ENCODE data around the gene FOXJ2. TPM values are rescaled to one million over a fixed set of nuclear protein-coding genes. Genes with fewer than 3 reads are reported as not detected.

FOXJ2 gene
- total and polyA plus RNA-seq, 2 experiments from 2014 or later: 10.0 to 19.0 TPM

GRCh38 chr12:8093291-8093690, 60.8 kb downstream of the FOXJ2 start:
- Histone ChIP-seq H2AFZ (no peak overlapping the region), H3K4me1 (ENCODE audit: insufficient read depth) (no peaks in the 10 kb centered on the region), H3K9me3 (ENCODE audit: low read depth) (no peaks in the 10 kb centered on the region), H3K36me3 (replicated peaks; ENCODE audit: insufficient read depth, low read depth) (peaks cover 6% of the 10 kb centered on the region), H3K27ac (no peak overlapping the region), H3K4me3 (no peak overlapping the region), H3K9me2 (replicated peaks; ENCODE audit: insufficient read depth) (no peaks in the 10 kb centered on the region), H3K27me3 (no peaks in the 10 kb centered on the region), H3K79me2 (peaks cover 16% of the 10 kb centered on the region), H4K20me1 (ENCODE audit: insufficient read depth, poor library complexity, severe bottlenecking) (peaks cover 6% of the 10 kb centered on the region), H3K4me2 (no peak overlapping the region)
- DNase-seq (ENCODE audit: low spot score): no peak
- 92% methylated on average over 3 of the region's 3 CpGs for whole genome bisulfite sequencing (ENCODE audit: low lambda C conversion rate, missing lambda C conversion rate)
- TF ChIP-seq, protein P1, sequence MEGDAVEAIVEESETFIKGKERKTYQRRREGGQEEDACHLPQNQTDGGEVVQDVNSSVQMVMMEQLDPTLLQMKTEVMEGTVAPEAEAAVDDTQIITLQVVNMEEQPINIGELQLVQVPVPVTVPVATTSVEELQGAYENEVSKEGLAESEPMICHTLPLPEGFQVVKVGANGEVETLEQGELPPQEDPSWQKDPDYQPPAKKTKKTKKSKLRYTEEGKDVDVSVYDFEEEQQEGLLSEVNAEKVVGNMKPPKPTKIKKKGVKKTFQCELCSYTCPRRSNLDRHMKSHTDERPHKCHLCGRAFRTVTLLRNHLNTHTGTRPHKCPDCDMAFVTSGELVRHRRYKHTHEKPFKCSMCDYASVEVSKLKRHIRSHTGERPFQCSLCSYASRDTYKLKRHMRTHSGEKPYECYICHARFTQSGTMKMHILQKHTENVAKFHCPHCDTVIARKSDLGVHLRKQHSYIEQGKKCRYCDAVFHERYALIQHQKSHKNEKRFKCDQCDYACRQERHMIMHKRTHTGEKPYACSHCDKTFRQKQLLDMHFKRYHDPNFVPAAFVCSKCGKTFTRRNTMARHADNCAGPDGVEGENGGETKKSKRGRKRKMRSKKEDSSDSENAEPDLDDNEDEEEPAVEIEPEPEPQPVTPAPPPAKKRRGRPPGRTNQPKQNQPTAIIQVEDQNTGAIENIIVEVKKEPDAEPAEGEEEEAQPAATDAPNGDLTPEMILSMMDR (IDR thresholded peaks at IDR 0.05; ENCODE audit: poor library complexity): no peak
- TF ChIP-seq EZH2phosphoT487 (IDR thresholded peaks at IDR 0.05; ENCODE audit: low read depth, severe bottlenecking, unreplicated experiment) (no peak), EZH2 (IDR thresholded peaks at IDR 0.05; ENCODE audit: borderline replicate concordance) (no peak)

DNA sequence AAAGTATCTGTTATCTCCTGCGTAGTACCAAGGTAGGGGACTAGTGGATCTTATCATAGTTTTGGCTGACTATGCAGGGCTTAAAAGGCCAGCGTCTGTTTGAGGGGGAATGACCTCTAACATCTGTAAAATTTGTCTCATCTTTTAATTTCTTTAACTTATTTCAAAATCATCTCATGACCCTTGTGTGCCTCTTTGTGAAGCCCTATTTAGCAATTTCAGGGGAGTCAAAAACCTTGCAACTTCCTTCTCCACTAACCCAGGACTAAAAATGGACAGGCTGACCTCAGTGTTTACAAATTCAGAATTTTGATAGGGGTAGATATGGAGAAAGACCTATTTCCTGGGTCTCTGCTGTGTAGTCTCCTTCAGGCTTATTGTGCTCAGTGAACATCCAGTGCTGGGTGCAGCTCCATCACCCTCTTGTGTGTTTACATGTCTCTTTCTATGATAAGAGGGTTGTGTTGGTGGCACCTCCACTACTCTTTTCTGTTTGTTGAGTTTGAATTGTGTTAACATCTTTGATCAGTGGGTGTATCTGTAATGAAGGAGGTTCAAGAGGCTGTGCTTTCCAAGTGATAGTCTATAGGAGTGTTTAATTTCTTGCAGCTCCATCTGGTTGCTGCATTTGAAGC, 63.9 kb downstream of the FOXJ2 start:
- Histone ChIP-seq H3K4me1 (ENCODE audit: insufficient read depth) (no peaks in the 10 kb centered on the region), H3K9me3 (ENCODE audit: low read depth) (no peaks in the 10 kb centered on the region), H3K27ac (no peak overlapping the region), H3K27me3 (no peaks in the 10 kb centered on the region), H4K20me1 (ENCODE audit: insufficient read depth, poor library complexity, severe bottlenecking) (no peaks in the 10 kb centered on the region), H3K36me3 (replicated peaks; ENCODE audit: insufficient read depth, low read depth) (peaks cover 6% of the 10 kb centered on the region), H2AFZ (no peak overlapping the region), H3K79me2 (no peaks in the 10 kb centered on the region), H3K4me3 (no peak overlapping the region), H3K9me2 (replicated peaks; ENCODE audit: insufficient read depth) (no peaks in the 10 kb centered on the region), H3K4me2 (no peak overlapping the region)
- TF ChIP-seq, protein P1 (IDR thresholded peaks at IDR 0.05; ENCODE audit: poor library complexity): no peak
- TF ChIP-seq EZH2 (IDR thresholded peaks at IDR 0.05; ENCODE audit: borderline replicate concordance) (no peak), EZH2phosphoT487 (IDR thresholded peaks at IDR 0.05; ENCODE audit: low read depth, severe bottlenecking, unreplicated experiment) (no peak)
- WGBS (ENCODE audit: low lambda C conversion rate, missing lambda C conversion rate): 76% methylated on average over 2 of the region's 2 CpGs
- no peak for DNase-seq (ENCODE audit: low spot score)

DNA sequence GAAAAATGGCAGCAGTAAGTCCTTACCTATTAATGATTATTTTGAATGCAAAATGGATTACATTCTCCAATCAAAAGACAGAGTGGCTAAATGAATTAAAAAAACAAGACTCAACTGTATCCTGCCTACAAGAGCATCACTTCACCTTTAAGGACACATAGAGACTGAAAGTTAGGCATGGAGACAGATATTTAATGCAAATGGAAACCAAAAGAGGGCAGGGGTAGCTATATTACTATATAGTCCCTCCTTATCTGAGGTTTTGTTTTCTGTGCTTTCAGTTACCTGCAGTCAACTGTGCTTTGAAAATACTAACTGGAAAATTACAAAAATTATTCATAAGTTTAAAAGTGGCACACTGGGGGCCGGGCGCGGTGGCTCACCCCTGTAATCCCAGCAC, 66.7 kb downstream of the FOXJ2 start:
- no peak for DNase-seq (ENCODE audit: low spot score)
- Histone ChIP-seq H3K4me2 (no peak overlapping the region), H4K20me1 (ENCODE audit: insufficient read depth, poor library complexity, severe bottlenecking) (no peaks in the 10 kb centered on the region), H3K9me3 (ENCODE audit: low read depth) (no peaks in the 10 kb centered on the region), H2AFZ (no peak overlapping the region), H3K27ac (no peak overlapping the region), H3K4me1 (ENCODE audit: insufficient read depth) (no peaks in the 10 kb centered on the region), H3K9me2 (replicated peaks; ENCODE audit: insufficient read depth) (no peaks in the 10 kb centered on the region), H3K36me3 (replicated peaks; ENCODE audit: insufficient read depth, low read depth) (no peaks in the 10 kb centered on the region), H3K79me2 (no peaks in the 10 kb centered on the region), H3K27me3 (no peaks in the 10 kb centered on the region), H3K4me3 (no peak overlapping the region)
- WGBS (ENCODE audit: low lambda C conversion rate, missing lambda C conversion rate): 100% methylated on average over 3 of the region's 3 CpGs
- TF ChIP-seq EZH2phosphoT487 (IDR thresholded peaks at IDR 0.05; ENCODE audit: low read depth, severe bottlenecking, unreplicated experiment) (no peak), EZH2 (IDR thresholded peaks at IDR 0.05; ENCODE audit: borderline replicate concordance) (no peak)
- TF ChIP-seq, protein P1 (IDR thresholded peaks at IDR 0.05; ENCODE audit: poor library complexity): no peak

Other genes starting within 250 kb of the FOXJ2 start
- 1.9 and 2.1 TPM in 2 replicates for gene NANOG, start 243.3 kb upstream of the FOXJ2 start, total RNA-seq
- 0.06 and 0.10 TPM in 2 replicates for gene NANOG, start 243.3 kb upstream of the FOXJ2 start, polyA plus RNA-seq
- 6.1 TPM in 2 replicates for gene SLC2A14, start 159.8 kb upstream of the FOXJ2 start, total RNA-seq
- gene SLC2A14, start 159.8 kb upstream of the FOXJ2 start, polyA plus RNA-seq: 6.6 and 10.3 TPM in 2 replicates
- gene SLC2A3, start 96.5 kb upstream of the FOXJ2 start, total RNA-seq: 76.3 and 98.2 TPM in 2 replicates
- 65.3 and 111 TPM in 2 replicates for gene SLC2A3, start 96.5 kb upstream of the FOXJ2 start, polyA plus RNA-seq
- 1.2 and 2.1 TPM in 2 replicates for gene C3AR1, start 33.6 kb downstream of the FOXJ2 start, total RNA-seq
- 4.1 and 5.9 TPM in 2 replicates for gene C3AR1, start 33.6 kb downstream of the FOXJ2 start, polyA plus RNA-seq
- 32.6 and 36.8 TPM in 2 replicates for gene NECAP1, start 49.6 kb downstream of the FOXJ2 start, total RNA-seq
- 24.0 and 24.1 TPM in 2 replicates for gene NECAP1, start 49.6 kb downstream of the FOXJ2 start, polyA plus RNA-seq
- gene CLEC4A, start 90.9 kb downstream of the FOXJ2 start, total RNA-seq: not detected in 2 replicates
- gene CLEC4A, start 90.9 kb downstream of the FOXJ2 start, polyA plus RNA-seq: 0.58 and 1.0 TPM in 2 replicates
- not detected in 2 replicates for gene ZNF705A, start 124.3 kb downstream of the FOXJ2 start, total RNA-seq
- not detected in 2 replicates for gene ZNF705A, start 124.3 kb downstream of the FOXJ2 start, polyA plus RNA-seq
- gene FAM90A1, start 194.9 kb downstream of the FOXJ2 start, total RNA-seq: not detected in 2 replicates
- gene FAM90A1, start 194.9 kb downstream of the FOXJ2 start, polyA plus RNA-seq: 0.09 TPM in 1 of 2 replicates, not detected in the other